NB4 (cell line): ENCODE data around the gene AQP10.

ENCODE experiments used
- CTCF ChIP-seq: IDR thresholded peaks from one replicate; pipeline ENCODE4 v1.5.1; 2012; ENCODE audit warnings: low read depth, low read length
- MAX ChIP-seq: IDR thresholded peaks from 2 replicates; pipeline ENCODE4 v1.6.1; 2011; ENCODE audit warnings: low read depth, low read length
- MYC ChIP-seq: IDR thresholded peaks from 2 replicates; pipeline ENCODE4 v1.6.1; 2011; ENCODE audit warnings: low read depth, low read length
- POLR2A ChIP-seq: IDR thresholded peaks from 2 replicates; pipeline ENCODE4 v1.6.1; 2011; ENCODE audit warnings: mild to moderate bottlenecking; ENCODE audit not compliant: insufficient read length; ENCODE audit errors: extremely low read depth

GRCh38 chr1:154349121-154349520 is 28.2 kb downstream of the AQP10 start:
- TF ChIP-seq POLR2A (no peak), CTCF (no peak), MAX (no peak), MYC (no peak)
